ENCODE data around the gene RPL32. TPM values are rescaled to one million over a fixed set of nuclear protein-coding genes. Genes with fewer than 3 reads are reported as not detected.
A peak's percentile ranks its signal among the peaks of the same experiment; 100 is the strongest.

The RPL32 gene
- total RNA-seq, 1 experiment from 2014 or later, result 1,643 TPM

GRCh38 chr3:12841970-12842328, 584 bp upstream of the RPL32 start (continued):
- TF ChIP-seq, protein P1, sequence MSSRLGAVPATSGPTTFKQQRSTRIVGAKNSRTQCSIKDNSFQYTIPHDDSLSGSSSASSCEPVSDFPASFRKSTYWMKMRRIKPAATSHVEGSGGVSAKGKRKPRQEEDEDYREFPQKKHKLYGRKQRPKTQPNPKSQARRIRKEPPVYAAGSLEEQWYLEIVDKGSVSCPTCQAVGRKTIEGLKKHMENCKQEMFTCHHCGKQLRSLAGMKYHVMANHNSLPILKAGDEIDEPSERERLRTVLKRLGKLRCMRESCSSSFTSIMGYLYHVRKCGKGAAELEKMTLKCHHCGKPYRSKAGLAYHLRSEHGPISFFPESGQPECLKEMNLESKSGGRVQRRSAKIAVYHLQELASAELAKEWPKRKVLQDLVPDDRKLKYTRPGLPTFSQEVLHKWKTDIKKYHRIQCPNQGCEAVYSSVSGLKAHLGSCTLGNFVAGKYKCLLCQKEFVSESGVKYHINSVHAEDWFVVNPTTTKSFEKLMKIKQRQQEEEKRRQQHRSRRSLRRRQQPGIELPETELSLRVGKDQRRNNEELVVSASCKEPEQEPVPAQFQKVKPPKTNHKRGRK (CRISPR knock-in tag; IDR thresholded peaks at IDR 0.05; ENCODE audit: borderline replicate concordance), result no peak
- no peak for TF ChIP-seq ZNF138 (CRISPR knock-in tag; conservative IDR thresholded peaks at IDR 0.05)
- 0 out of 2 replicates have a peak, but pooled peaks have one; percentile 3 for TF ChIP-seq GABPB1 (CRISPR knock-in tag; IDR thresholded peaks at IDR 0.05)
- TF ChIP-seq ZNF281 (CRISPR knock-in tag; IDR thresholded peaks at IDR 0.05), result no peak
- TF ChIP-seq ZNF263 (CRISPR knock-in tag; IDR thresholded peaks at IDR 0.05; ENCODE audit: low read depth), result no peak
- no peak for TF ChIP-seq NR2C2 (CRISPR knock-in tag; IDR thresholded peaks at IDR 0.05)
- TF ChIP-seq, protein P2, sequence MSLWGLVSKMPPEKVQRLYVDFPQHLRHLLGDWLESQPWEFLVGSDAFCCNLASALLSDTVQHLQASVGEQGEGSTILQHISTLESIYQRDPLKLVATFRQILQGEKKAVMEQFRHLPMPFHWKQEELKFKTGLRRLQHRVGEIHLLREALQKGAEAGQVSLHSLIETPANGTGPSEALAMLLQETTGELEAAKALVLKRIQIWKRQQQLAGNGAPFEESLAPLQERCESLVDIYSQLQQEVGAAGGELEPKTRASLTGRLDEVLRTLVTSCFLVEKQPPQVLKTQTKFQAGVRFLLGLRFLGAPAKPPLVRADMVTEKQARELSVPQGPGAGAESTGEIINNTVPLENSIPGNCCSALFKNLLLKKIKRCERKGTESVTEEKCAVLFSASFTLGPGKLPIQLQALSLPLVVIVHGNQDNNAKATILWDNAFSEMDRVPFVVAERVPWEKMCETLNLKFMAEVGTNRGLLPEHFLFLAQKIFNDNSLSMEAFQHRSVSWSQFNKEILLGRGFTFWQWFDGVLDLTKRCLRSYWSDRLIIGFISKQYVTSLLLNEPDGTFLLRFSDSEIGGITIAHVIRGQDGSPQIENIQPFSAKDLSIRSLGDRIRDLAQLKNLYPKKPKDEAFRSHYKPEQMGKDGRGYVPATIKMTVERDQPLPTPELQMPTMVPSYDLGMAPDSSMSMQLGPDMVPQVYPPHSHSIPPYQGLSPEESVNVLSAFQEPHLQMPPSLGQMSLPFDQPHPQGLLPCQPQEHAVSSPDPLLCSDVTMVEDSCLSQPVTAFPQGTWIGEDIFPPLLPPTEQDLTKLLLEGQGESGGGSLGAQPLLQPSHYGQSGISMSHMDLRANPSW (CRISPR knock-in tag; conservative IDR thresholded peaks at IDR 0.05; ENCODE audit: low read depth), result no peak
- no peak for TF ChIP-seq CBFB (CRISPR knock-in tag; IDR thresholded peaks at IDR 0.05; ENCODE audit: low read depth)
- no peak for TF ChIP-seq USF2 (CRISPR knock-in tag; IDR thresholded peaks at IDR 0.05)
- TF ChIP-seq ZNF671 (CRISPR knock-in tag; IDR thresholded peaks at IDR 0.05), result no peak
- no peak for TF ChIP-seq SMAD3 (CRISPR knock-in tag; IDR thresholded peaks at IDR 0.05; ENCODE audit: borderline replicate concordance)
- TF ChIP-seq, protein P3, sequence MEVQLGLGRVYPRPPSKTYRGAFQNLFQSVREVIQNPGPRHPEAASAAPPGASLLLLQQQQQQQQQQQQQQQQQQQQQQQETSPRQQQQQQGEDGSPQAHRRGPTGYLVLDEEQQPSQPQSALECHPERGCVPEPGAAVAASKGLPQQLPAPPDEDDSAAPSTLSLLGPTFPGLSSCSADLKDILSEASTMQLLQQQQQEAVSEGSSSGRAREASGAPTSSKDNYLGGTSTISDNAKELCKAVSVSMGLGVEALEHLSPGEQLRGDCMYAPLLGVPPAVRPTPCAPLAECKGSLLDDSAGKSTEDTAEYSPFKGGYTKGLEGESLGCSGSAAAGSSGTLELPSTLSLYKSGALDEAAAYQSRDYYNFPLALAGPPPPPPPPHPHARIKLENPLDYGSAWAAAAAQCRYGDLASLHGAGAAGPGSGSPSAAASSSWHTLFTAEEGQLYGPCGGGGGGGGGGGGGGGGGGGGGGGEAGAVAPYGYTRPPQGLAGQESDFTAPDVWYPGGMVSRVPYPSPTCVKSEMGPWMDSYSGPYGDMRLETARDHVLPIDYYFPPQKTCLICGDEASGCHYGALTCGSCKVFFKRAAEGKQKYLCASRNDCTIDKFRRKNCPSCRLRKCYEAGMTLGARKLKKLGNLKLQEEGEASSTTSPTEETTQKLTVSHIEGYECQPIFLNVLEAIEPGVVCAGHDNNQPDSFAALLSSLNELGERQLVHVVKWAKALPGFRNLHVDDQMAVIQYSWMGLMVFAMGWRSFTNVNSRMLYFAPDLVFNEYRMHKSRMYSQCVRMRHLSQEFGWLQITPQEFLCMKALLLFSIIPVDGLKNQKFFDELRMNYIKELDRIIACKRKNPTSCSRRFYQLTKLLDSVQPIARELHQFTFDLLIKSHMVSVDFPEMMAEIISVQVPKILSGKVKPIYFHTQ (CRISPR knock-in tag; IDR thresholded peaks at IDR 0.05), result no peak
- TF ChIP-seq, protein P4, sequence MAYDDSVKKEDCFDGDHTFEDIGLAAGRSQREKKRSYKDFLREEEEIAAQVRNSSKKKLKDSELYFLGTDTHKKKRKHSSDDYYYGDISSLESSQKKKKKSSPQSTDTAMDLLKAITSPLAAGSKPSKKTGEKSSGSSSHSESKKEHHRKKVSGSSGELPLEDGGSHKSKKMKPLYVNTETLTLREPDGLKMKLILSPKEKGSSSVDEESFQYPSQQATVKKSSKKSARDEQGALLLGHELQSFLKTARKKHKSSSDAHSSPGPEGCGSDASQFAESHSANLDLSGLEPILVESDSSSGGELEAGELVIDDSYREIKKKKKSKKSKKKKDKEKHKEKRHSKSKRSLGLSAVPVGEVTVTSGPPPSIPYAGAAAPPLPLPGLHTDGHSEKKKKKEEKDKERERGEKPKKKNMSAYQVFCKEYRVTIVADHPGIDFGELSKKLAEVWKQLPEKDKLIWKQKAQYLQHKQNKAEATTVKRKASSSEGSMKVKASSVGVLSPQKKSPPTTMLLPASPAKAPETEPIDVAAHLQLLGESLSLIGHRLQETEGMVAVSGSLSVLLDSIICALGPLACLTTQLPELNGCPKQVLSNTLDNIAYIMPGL (CRISPR knock-in tag; IDR thresholded peaks at IDR 0.05), result no peak
- no peak for TF ChIP-seq EMX1 (CRISPR knock-in tag; IDR thresholded peaks at IDR 0.05)
- TF ChIP-seq FOXJ3 (CRISPR knock-in tag; IDR thresholded peaks at IDR 0.05; ENCODE audit: borderline replicate concordance), result no peak
